Measurements from ENCODE around the gene AATK.

DNA sequence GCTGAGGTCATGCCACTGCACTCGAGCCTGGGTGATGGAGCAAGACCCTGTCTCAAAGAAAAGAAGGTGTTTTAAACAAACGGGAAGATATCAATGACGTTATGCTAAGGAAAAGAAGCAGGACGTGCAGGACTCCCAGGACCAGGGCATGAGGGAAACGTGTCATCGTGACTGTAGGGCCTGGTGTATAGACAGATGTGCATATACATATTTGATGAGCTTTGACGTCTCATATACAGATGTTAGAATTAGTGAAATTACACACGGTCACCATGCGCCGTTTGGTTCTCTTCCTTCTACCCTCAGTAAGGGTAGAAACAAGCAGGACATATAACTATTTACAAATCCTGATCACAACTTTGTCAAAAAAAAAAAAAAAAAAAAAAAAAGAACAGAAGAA, 18.3 kb downstream of the AATK start:
- TF ChIP-seq TAF1 (IDR thresholded peaks at IDR 0.05; ENCODE audit: borderline replicate concordance, low read depth, low read length) (no peak), POLR2AphosphoS5 (IDR thresholded peaks at IDR 0.05; ENCODE audit: low read depth, low read length) (no peak)
